ENCODE data around the gene MRI1.

- TF ChIP-seq BHLHE40 (IDR thresholded peaks at IDR 0.05; ENCODE audit: borderline replicate concordance) (no peak), FOXA1 (IDR thresholded peaks at IDR 0.05) (no peak), SP1 (IDR thresholded peaks at IDR 0.05) (no peak), TARDBP (IDR thresholded peaks at IDR 0.05) (no peak), ZNF384 (IDR thresholded peaks at IDR 0.05) (no peak), FOXM1 (IDR thresholded peaks at IDR 0.05; ENCODE audit: borderline replicate concordance) (no peak), FOXK2 (IDR thresholded peaks at IDR 0.05) (no peak), PKNOX1 (IDR thresholded peaks at IDR 0.05) (no peak), LEF1 (IDR thresholded peaks at IDR 0.05; ENCODE audit: borderline replicate concordance) (no peak)
Measured at GRCh38 chr19:13727798-13728197, 36.5 kb upstream of the MRI1 start.
